Esophagus squamous epithelium (tissue), 5 donors: ENCODE data around the gene WSB2. TPM values are rescaled to one million over a fixed set of nuclear protein-coding genes. Genes with fewer than 3 reads are reported as not detected.
A peak's percentile ranks its signal among the peaks of the same experiment; 100 is the strongest.

Experiments
- DNase-seq: peaks from one replicate; lab custom pipeline; 2025; lab: John Stamatoyannopoulos, UW
- H3K27ac ChIP-seq, 4 donors: fragments of 200-600 bp; sonication (generic); one replicate each; pipeline ENCODE4 v1.5.1; 2016 to 2019; ENCODE audit warnings: mild to moderate bottlenecking in 1 of 4
- H3K27me3 ChIP-seq, 4 donors: fragments of 200-600 bp; sonication (generic); 1 replicate in 3 of 4; 2 replicates in 1 of 4; pipeline versions ENCODE4 v1.5.1 to v1.6.0; 2017 to 2021; ENCODE audit warnings: antibody characterized with exemption in 1 of 4
- H3K36me3 ChIP-seq, 3 donors: fragments of 200-600 bp; sonication (generic); one replicate each; pipeline ENCODE4 v1.5.1; 2016 to 2019
- H3K4me1 ChIP-seq, 3 donors: fragments of 200-600 bp; sonication (generic); one replicate each; pipeline ENCODE4 v1.5.1; 2017 to 2019
- H3K4me3 ChIP-seq, 4 donors: fragments of 200-600 bp; sonication (generic); 1 replicate in 3 of 4; 2 replicates in 1 of 4; pipeline ENCODE4 v1.5.1; 2016 to 2019; ENCODE audit warnings: mild to moderate bottlenecking in 2 of 4, moderate library complexity in 1 of 4
- H3K9me3 ChIP-seq, 3 donors: fragments of 200-600 bp; sonication (generic); one replicate each; pipeline ENCODE4 v1.5.1; 2016 to 2019
- CTCF ChIP-seq, 6 experiments: fragments of 450-650 bp in 4 of 6; fragments of 200-600 bp in 2 of 6; sonication (generic) in 2 of 6; IDR thresholded peaks; one replicate each; pipeline ENCODE4 v1.5.1; 2016 to 2019; ENCODE audit warnings: antibody characterized with exemption in 6 of 6, mild to moderate bottlenecking in 4 of 6, moderate library complexity in 4 of 6
- POLR2A ChIP-seq, 4 donors: fragments of 450-650 bp; IDR thresholded peaks; one replicate each; pipeline ENCODE4 v1.6.1; 2017; ENCODE audit warnings: antibody characterized with exemption in 4 of 4, mild to moderate bottlenecking in 4 of 4, moderate library complexity in 3 of 4
- WGBS, 2 donors: methylation state at CpG; one replicate each; pipeline ENCODE4 v1.1.5; 2018; 5-methylcytosine and 5-hydroxymethylcytosine counted together
- intact Hi-C: fragments of 100-400 bp; cut with DNase I; formaldehyde crosslinking; loops from one replicate; pipeline ENCODE4 v1.15.0; 2022
- total RNA-seq, 4 donors: library from RNA; depleted of rRNA; stranded (reverse); fragments of >200 nt; gene quantifications; one replicate each; pipeline ENCODE4 v1.1.0, GENCODE V29; 2016
- donor health status: DM: yes; HTN: yes; CAD: no.

WSB2 gene
- total RNA-seq, 4 donors from 2014 or later = 67.5 to 79.5 (median 74.1) TPM

- intact Hi-C loops = no loop called here
- Histone ChIP-seq H3K9me3 (no peaks in the 10 kb centered on the region), H3K27me3 (no peaks in the 10 kb centered on the region), H3K4me1 (peaks cover 13 to 78% (median 16%) of the 10 kb centered on the region in 3 donors), H3K4me3 (no peak overlapping the region), H3K27ac (peak overlapping the region in 2 of 4 donors; percentile 99), H3K36me3 (no peaks in the 10 kb centered on the region)
- DNase-seq = no peak
- no peak for TF ChIP-seq CTCF (IDR thresholded peaks at IDR 0.05)
- no peak for TF ChIP-seq POLR2A (IDR thresholded peaks at IDR 0.05)
- WGBS, 2 donors = 91 to 93% methylated on average over 8 of the region's 8 CpGs
Measured at GRCh38 chr12:118058881-118059280, 2.1 kb downstream of the WSB2 start.

GRCh38 chr12:118058227-118058626 is 2.8 kb downstream of the WSB2 start:
- WGBS, 2 donors = 90 to 94% methylated on average over 7 of the region's 7 CpGs
- no peak for DNase-seq
- Histone ChIP-seq H3K4me1 (peaks cover 12 to 78% (median 17%) of the 10 kb centered on the region in 3 donors), H3K36me3 (no peaks in the 10 kb centered on the region), H3K9me3 (no peaks in the 10 kb centered on the region), H3K27ac (no peak overlapping the region), H3K4me3 (no peak overlapping the region), H3K27me3 (no peaks in the 10 kb centered on the region)
- intact Hi-C loops = no loop called here
- no peak for TF ChIP-seq CTCF (IDR thresholded peaks at IDR 0.05)
- TF ChIP-seq POLR2A (IDR thresholded peaks at IDR 0.05) = no peak

GRCh38 chr12:118055865-118056773 is 4.9 kb downstream of the WSB2 start:
- Histone ChIP-seq H3K36me3 (peaks cover 0 to 11% (median 4%) of the 10 kb centered on the region in 3 donors), H3K4me3 (no peak overlapping the region), H3K4me1 (peaks cover 25 to 85% (median 25%) of the 10 kb centered on the region in 3 donors), H3K27ac (peak overlapping the region in 2 of 4 donors; percentile 4 to 25), H3K27me3 (no peaks in the 10 kb centered on the region), H3K9me3 (no peaks in the 10 kb centered on the region)
- TF ChIP-seq CTCF (IDR thresholded peaks at IDR 0.05) (no peak), POLR2A (IDR thresholded peaks at IDR 0.05) (no peak)
- WGBS, 2 donors = 60 to 64% methylated on average over 10 to 13 of the region's 13 CpGs
- DNase-seq = no peak
- intact Hi-C loops = no loop called here

GRCh38 chr12:118055144-118055557 is 5.8 kb downstream of the WSB2 start:
- WGBS, 2 donors = 61 to 79% methylated on average over 2 of the region's 2 CpGs
- no peak for TF ChIP-seq POLR2A (IDR thresholded peaks at IDR 0.05)
- peak in 5 of 6 experiments; percentile 23 to 62 (median 49) for TF ChIP-seq CTCF (IDR thresholded peaks at IDR 0.05)
- Histone ChIP-seq H3K9me3 (no peaks in the 10 kb centered on the region), H3K4me3 (no peak overlapping the region), H3K36me3 (peaks cover 0 to 20% (median 7%) of the 10 kb centered on the region in 3 donors), H3K27me3 (no peaks in the 10 kb centered on the region), H3K27ac (peak overlapping the region in 1 of 4 donors; percentile 25), H3K4me1 (peaks cover 24 to 84% (median 25%) of the 10 kb centered on the region in 3 donors)
- intact Hi-C loops = no loop called here
- no peak for DNase-seq
